SK-N-MC (cell line): ENCODE data around the gene ACTG2.

Experiments used
- EZH2 ChIP-seq: fragments of 200-600 bp; sonication (generic); IDR thresholded peaks from one replicate; pipeline ENCODE4 v1.6.1; 2017; ENCODE audit warnings: antibody characterized with exemption
- FOXP2 ChIP-seq: optimal IDR thresholded peaks from 2 replicates; pipeline ENCODE3; 2011; ENCODE audit warnings: mild to moderate bottlenecking, moderate library complexity; ENCODE audit not compliant: insufficient read depth; ENCODE audit errors: extremely low read length, control extremely low read depth
- POLR2AphosphoS5 ChIP-seq: IDR thresholded peaks from 2 replicates; pipeline ENCODE4 v1.6.1; 2012; ENCODE audit warnings: mild to moderate bottlenecking, low read depth, low read length, borderline replicate concordance

- TF ChIP-seq POLR2AphosphoS5 (no peak), EZH2 (no peak), FOXP2 (no peak)
These were observed 70.0 kb downstream of the ACTG2 start for GRCh38 chr2:73962798-73963197.
